Parathyroid adenoma (tissue), 2 donors: ENCODE data around the gene ATP6V0C.

Experiments used
- H2AFZ ChIP-seq: fragments of 300-600 bp; sonication (generic); one replicate; pipeline ENCODE4 v1.7.0; 2017; ENCODE audit warnings: antibody characterized with exemption, mild to moderate bottlenecking
- H3K27ac ChIP-seq: fragments of 300-600 bp; sonication (generic); one replicate; pipeline ENCODE4 v1.7.0; 2017
- H3K27me3 ChIP-seq: fragments of 300-600 bp; sonication (generic); one replicate; pipeline ENCODE4 v1.7.0; 2017; ENCODE audit warnings: low read length; ENCODE audit not compliant: control insufficient read depth, insufficient read depth
- H3K36me3 ChIP-seq: fragments of 300-600 bp; sonication (generic); one replicate; pipeline ENCODE4 v1.7.0; 2017; ENCODE audit warnings: low read length; ENCODE audit not compliant: control insufficient read depth, insufficient read depth
- H3K4me1 ChIP-seq: fragments of 300-600 bp; sonication (generic); one replicate; pipeline ENCODE4 v1.7.0; 2017; ENCODE audit warnings: control low read depth
- H3K4me2 ChIP-seq: fragments of 300-600 bp; sonication (generic); one replicate; pipeline ENCODE4 v1.7.0; 2017; ENCODE audit warnings: low read length
- H3K4me3 ChIP-seq: fragments of 300-600 bp; sonication (generic); one replicate; pipeline ENCODE4 v1.7.0; 2017; ENCODE audit warnings: low read depth, low read length
- H3K79me2 ChIP-seq: fragments of 300-600 bp; sonication (generic); one replicate; pipeline ENCODE4 v1.7.0; 2017; ENCODE audit warnings: control low read depth
- H3K9ac ChIP-seq: fragments of 300-600 bp; sonication (generic); one replicate; pipeline ENCODE4 v1.7.0; 2017; ENCODE audit warnings: mild to moderate bottlenecking
- H3K9me3 ChIP-seq: fragments of 300-600 bp; sonication (generic); one replicate; pipeline ENCODE4 v1.7.0; 2017; ENCODE audit warnings: low read length; ENCODE audit not compliant: control insufficient read depth
- CTCF ChIP-seq: fragments of 300-600 bp; sonication (generic); IDR thresholded peaks from one replicate; pipeline ENCODE4 v1.7.0; 2017; ENCODE audit warnings: antibody characterized with exemption, mild to moderate bottlenecking
- donor health status: primary hyperparathyroidism.

The ATP6V0C gene

GRCh38 chr16:2517954-2518605 is 4.3 kb downstream of the ATP6V0C start:
- Histone ChIP-seq H3K27me3 (no peaks in the 10 kb centered on the region), H3K4me1 (peaks cover 40% of the 10 kb centered on the region), H3K9me3 (no peaks in the 10 kb centered on the region), H3K9ac (no peak overlapping the region), H3K79me2 (peaks cover 53% of the 10 kb centered on the region), H3K4me3 (no peak overlapping the region), H2AFZ (no peak overlapping the region), H3K27ac (no peak overlapping the region), H3K36me3 (no peaks in the 10 kb centered on the region), H3K4me2 (peak overlapping the region; percentile 2)
- no peak for TF ChIP-seq CTCF

- peaks cover 38% of the 10 kb centered on the region for H3K4me1 ChIP-seq
- TF ChIP-seq CTCF, result no peak
Observed at GRCh38 chr16:2518823-2519710, 5.3 kb downstream of the ATP6V0C start.

GRCh38 chr16:2519711-2520080 is 5.9 kb downstream of the ATP6V0C start:
- TF ChIP-seq CTCF, result no peak
- Histone ChIP-seq H3K36me3 (no peaks in the 10 kb centered on the region), H3K79me2 (peaks cover 47% of the 10 kb centered on the region), H3K9ac (no peak overlapping the region), H3K4me3 (peak overlapping the region; percentile 37), H3K4me2 (peak overlapping the region; percentile 57), H3K4me1 (peaks cover 38% of the 10 kb centered on the region), H3K27ac (peak overlapping the region; percentile 47), H3K9me3 (no peaks in the 10 kb centered on the region), H2AFZ (no peak overlapping the region), H3K27me3 (no peaks in the 10 kb centered on the region)

More at GRCh38 chr16:2518823-2519710, 5.3 kb downstream of the ATP6V0C start:
- Histone ChIP-seq H3K4me2 (peak overlapping the region; percentile 2), H3K79me2 (peaks cover 51% of the 10 kb centered on the region), H3K4me3 (peak overlapping the region; percentile 37), H2AFZ (no peak overlapping the region), H3K27ac (peak overlapping the region; percentile 47), H3K27me3 (no peaks in the 10 kb centered on the region), H3K9me3 (no peaks in the 10 kb centered on the region), H3K36me3 (no peaks in the 10 kb centered on the region), H3K9ac (no peak overlapping the region)

GRCh38 chr16:2520097-2520783 is 6.5 kb downstream of the ATP6V0C start, which contains the start of gene AMDHD2:
AMDHD2 (plus strand) TSS chr16:2520371; CDS start chr16:2520459, 88 bp downstream.
- Histone ChIP-seq H3K27me3 (no peaks in the 10 kb centered on the region), H3K9ac (no peak within 1 kb of the TSS), H3K27ac (peak within 1 kb of the TSS; percentile 47), H3K4me3 (peak within 1 kb of the TSS; percentile 50), H2AFZ (peak within 1 kb of the TSS; percentile 61), H3K4me2 (peak within 1 kb of the TSS; percentile 61), H3K9me3 (no peaks in the 10 kb centered on the region), H3K79me2 (peaks cover 42% of the 10 kb centered on the region), H3K4me1 (peaks cover 37% of the 10 kb centered on the region), H3K36me3 (no peaks in the 10 kb centered on the region)
- no peak for TF ChIP-seq CTCF
